ENCODE data around the gene NOC3L. TPM values are rescaled to one million over a fixed set of nuclear protein-coding genes. Genes with fewer than 3 reads are reported as not detected.
A peak's percentile ranks its signal among the peaks of the same experiment; 100 is the strongest.

Gene NOC3L
- polyA plus RNA-seq, 3 donors, result 19.5 to 23.6 (median 22.3) TPM

- no peak for DNase-seq (ENCODE audit: low read depth in 3 of 3, low spot score in 2 of 3)
These were observed 53.9 kb downstream of the NOC3L start for GRCh38 chr10:94308866-94309265.

GRCh38 chr10:94307046-94307615 is 55.6 kb downstream of the NOC3L start:
- DNase-seq (ENCODE audit: low read depth in 3 of 3, low spot score in 2 of 3), result no peak

DNA sequence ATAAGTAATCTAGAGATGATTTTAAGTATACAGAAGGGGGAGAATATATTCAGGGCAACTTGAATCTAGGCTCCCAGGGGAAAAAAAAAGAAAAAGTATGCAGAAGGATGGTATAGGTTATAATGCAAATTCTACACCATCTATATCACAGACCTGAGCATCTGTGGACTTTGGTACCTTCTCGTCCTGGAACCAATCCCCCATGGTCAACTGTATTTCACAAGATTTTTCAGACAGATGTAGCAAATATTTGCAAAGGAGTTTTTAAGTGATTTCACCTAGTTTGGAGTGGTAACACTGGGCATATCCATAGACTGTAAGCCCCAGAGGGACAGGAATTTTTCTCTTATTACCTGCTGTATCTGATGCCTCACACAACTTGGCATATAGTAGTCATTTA is 58.8 kb downstream of the NOC3L start:
- DNase-seq (ENCODE audit: low read depth in 3 of 3, low spot score in 2 of 3), result no peak

DNA sequence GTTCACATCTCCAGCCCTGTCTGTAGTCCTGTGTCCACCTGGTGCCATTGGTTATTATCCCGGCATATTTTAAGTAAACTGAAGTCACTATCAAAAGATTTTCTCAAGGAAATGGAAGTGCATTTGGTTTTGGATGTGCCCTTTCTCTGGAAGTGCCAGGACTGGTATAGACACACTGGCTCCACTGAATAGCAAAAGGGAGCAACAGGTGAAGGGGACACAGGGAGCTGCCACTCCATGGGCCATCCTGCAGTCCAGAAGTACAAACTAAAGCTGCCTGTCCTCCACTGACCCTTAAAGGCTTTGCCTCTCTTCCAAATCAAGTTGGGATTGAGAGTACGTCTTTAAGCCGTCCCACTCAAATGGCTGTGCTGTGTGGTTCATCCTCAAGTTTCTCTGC is 62.7 kb downstream of the NOC3L start:
- no peak for DNase-seq (ENCODE audit: low read depth in 3 of 3, low spot score in 2 of 3)

DNA sequence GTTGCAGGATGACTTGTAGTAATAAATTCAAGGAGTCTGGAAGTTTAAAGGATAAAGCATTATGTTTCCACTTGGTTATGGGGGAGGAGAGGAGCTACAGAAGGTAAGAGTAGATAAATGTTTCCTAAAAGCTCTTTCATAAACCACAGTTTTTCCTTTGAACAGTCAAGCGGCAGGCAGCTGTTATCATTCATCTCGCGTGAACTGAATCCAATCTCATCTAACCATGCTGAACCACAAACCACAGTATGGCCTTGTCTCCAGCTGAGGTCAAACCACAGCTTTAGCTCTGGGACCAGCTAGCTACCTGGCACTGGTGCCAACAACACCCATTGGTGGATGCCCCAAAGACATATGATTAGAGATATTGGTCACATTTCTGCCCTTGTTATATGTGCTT is 63.3 kb downstream of the NOC3L start:
- no peak for DNase-seq (ENCODE audit: low read depth in 3 of 3, low spot score in 2 of 3)

DNA sequence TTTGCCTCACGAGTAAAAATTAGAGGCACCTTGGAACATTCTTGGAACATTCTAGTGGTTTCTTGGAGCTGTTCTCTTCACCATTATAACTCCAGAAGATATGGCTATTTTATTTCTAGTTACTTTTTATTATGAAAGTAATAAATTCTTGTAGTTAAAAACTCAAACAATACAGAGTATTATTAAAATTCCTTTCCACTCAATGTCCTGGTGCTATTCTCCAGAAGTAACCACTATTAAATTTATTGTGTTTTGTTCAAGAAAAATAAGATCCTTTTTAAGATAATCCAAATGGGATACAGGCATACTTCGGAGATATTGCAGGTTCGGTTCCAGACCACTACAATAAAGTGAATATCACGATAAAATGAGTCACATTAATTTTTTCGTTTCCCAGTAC is 68.6 kb downstream of the NOC3L start:
- DNase-seq (ENCODE audit: low read depth in 3 of 3, low spot score in 2 of 3), result no peak

DNA sequence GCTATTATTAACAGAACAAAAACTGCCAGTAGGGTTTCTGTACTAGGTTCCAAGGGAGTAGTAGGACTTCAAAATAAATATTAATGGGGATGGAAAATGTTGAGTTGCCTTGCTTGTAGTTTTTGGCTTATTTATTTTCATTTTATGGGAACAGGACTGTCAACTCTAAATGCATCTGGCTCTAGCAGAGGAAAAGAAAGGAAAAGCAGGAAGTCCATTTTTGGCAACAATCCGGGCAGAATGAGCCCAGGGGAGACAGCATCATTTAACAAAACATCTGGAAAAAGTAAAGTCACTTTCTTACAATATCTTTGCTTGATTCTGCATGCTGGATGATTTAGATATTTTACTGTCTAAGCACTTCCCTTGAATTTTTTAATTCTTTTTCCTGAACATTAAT is 69.4 kb downstream of the NOC3L start:
- DNase-seq (ENCODE audit: low read depth in 3 of 3, low spot score in 2 of 3), result peak in 2 of 3 donors; percentile 49 to 53

GRCh38 chr10:94292434-94293090 is 70.2 kb downstream of the NOC3L start:
- DNase-seq (ENCODE audit: low read depth in 3 of 3, low spot score in 2 of 3), result no peak

DNA sequence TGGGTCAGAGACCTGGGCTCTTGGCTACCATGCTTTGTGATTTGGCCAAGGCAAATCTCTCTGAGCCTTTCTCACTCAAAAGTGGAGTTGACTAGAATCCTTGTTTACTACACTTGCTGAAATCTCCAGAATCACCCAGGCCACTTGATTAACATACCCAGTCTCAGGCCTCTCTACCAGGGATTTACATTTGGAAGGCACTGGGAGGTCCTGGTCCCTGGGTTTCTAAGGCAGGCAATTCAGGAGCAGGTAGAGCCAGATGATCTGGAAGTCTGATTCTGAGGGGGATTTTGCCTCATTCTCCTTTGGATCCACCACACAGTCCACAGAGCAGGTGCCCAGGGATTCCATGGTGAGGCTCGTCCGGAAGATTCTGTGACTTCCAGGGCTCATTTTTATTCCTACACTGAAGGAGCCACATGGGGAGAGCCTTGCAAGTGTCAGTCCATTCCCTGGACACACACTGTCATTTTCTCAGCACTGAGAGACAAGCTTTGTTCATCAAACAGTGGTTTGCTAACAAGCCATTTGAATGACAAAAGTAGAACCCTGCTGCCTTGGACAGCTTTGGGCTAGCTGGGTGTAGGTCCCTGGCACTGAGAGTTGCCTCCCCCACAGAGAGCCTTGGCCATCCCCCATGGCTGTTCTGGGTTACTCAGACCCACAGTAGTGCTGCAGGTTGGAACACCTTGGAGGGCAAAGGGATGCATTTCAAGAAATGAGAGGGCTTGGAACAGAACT is 74.2 kb downstream of the NOC3L start:
- no peak for DNase-seq (ENCODE audit: low read depth in 3 of 3, low spot score in 2 of 3)

GRCh38 chr10:94287336-94287735 is 75.4 kb downstream of the NOC3L start:
- DNase-seq (ENCODE audit: low read depth in 3 of 3, low spot score in 2 of 3), result no peak

DNA sequence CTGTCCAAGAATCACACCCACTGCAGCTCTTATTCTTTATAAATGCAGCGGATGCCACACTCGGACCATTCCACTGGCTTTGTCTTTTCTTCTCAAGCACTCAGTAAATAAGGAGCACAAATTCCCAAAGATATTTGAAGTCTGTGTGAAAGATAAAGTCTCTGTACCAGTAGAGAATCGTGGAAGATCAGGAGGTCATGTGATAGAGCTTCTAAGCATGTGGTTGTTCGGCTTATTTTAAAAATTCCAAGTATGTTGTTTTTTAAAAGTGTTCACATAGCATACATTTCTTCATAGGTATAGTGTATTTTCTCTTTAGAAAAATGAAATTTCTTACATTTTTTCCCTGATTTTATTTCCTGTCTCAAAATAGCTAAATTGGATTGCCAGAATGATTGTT is 75.8 kb downstream of the NOC3L start:
- no peak for DNase-seq (ENCODE audit: low read depth in 3 of 3, low spot score in 2 of 3)

- DNase-seq (ENCODE audit: low read depth in 3 of 3, low spot score in 2 of 3), result no peak
These were observed 77.5 kb downstream of the NOC3L start for GRCh38 chr10:94285271-94285670.

Other genes starting within 250 kb of the NOC3L start
- gene TBC1D12, start 39.6 kb upstream of the NOC3L start, polyA plus RNA-seq (ENCODE audit: insufficient read length in 3 of 3), result 10 to 100 TPM; 19.6 to 21.1 (median 19.8) TPM
- 10 to 100 TPM; 27.0 to 31.2 (median 27.1) TPM for gene HELLS, start 182.8 kb upstream of the NOC3L start, polyA plus RNA-seq (ENCODE audit: insufficient read length in 3 of 3)